ENCODE measurements around the gene VWF.

GRCh38 chr12:6088921-6089747 lies 35.3 kb downstream of the VWF start:
- TF ChIP-seq, protein P1, sequence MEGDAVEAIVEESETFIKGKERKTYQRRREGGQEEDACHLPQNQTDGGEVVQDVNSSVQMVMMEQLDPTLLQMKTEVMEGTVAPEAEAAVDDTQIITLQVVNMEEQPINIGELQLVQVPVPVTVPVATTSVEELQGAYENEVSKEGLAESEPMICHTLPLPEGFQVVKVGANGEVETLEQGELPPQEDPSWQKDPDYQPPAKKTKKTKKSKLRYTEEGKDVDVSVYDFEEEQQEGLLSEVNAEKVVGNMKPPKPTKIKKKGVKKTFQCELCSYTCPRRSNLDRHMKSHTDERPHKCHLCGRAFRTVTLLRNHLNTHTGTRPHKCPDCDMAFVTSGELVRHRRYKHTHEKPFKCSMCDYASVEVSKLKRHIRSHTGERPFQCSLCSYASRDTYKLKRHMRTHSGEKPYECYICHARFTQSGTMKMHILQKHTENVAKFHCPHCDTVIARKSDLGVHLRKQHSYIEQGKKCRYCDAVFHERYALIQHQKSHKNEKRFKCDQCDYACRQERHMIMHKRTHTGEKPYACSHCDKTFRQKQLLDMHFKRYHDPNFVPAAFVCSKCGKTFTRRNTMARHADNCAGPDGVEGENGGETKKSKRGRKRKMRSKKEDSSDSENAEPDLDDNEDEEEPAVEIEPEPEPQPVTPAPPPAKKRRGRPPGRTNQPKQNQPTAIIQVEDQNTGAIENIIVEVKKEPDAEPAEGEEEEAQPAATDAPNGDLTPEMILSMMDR (IDR thresholded peaks at IDR 0.05; ENCODE audit: insufficient read depth, low read length) = no peak
- TF ChIP-seq POLR2AphosphoS5 (IDR thresholded peaks at IDR 0.05; ENCODE audit: low read depth) = no peak
- TF ChIP-seq, protein P2, sequence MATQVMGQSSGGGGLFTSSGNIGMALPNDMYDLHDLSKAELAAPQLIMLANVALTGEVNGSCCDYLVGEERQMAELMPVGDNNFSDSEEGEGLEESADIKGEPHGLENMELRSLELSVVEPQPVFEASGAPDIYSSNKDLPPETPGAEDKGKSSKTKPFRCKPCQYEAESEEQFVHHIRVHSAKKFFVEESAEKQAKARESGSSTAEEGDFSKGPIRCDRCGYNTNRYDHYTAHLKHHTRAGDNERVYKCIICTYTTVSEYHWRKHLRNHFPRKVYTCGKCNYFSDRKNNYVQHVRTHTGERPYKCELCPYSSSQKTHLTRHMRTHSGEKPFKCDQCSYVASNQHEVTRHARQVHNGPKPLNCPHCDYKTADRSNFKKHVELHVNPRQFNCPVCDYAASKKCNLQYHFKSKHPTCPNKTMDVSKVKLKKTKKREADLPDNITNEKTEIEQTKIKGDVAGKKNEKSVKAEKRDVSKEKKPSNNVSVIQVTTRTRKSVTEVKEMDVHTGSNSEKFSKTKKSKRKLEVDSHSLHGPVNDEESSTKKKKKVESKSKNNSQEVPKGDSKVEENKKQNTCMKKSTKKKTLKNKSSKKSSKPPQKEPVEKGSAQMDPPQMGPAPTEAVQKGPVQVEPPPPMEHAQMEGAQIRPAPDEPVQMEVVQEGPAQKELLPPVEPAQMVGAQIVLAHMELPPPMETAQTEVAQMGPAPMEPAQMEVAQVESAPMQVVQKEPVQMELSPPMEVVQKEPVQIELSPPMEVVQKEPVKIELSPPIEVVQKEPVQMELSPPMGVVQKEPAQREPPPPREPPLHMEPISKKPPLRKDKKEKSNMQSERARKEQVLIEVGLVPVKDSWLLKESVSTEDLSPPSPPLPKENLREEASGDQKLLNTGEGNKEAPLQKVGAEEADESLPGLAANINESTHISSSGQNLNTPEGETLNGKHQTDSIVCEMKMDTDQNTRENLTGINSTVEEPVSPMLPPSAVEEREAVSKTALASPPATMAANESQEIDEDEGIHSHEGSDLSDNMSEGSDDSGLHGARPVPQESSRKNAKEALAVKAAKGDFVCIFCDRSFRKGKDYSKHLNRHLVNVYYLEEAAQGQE (IDR thresholded peaks at IDR 0.05; ENCODE audit: insufficient replicate concordance, low read depth) = no peak
